Esophagus squamous epithelium (tissue), 5 donors: ENCODE measurements around the gene ZCCHC24. TPM values are rescaled to one million over a fixed set of nuclear protein-coding genes. Genes with fewer than 3 reads are reported as not detected.
"Not testable (repeated sequence)": the region's sequence is repeated elsewhere in the genome, so short reads cannot be mapped to it uniquely, and the experiment has no call there.

Experiments used
- DNase-seq: peaks from one replicate; lab custom pipeline; 2025; lab: John Stamatoyannopoulos, UW
- H3K27ac ChIP-seq, 4 donors: fragments of 200-600 bp; sonication (generic); one replicate each; pipeline ENCODE4 v1.5.1; 2016 to 2019; ENCODE audit warnings: mild to moderate bottlenecking in 1 of 4
- H3K27me3 ChIP-seq, 4 donors: fragments of 200-600 bp; sonication (generic); 1 replicate in 3 of 4; 2 replicates in 1 of 4; pipeline versions ENCODE4 v1.5.1 to v1.6.0; 2017 to 2021; ENCODE audit warnings: antibody characterized with exemption in 1 of 4
- H3K36me3 ChIP-seq, 3 donors: fragments of 200-600 bp; sonication (generic); one replicate each; pipeline ENCODE4 v1.5.1; 2016 to 2019
- H3K4me1 ChIP-seq, 3 donors: fragments of 200-600 bp; sonication (generic); one replicate each; pipeline ENCODE4 v1.5.1; 2017 to 2019
- H3K4me3 ChIP-seq, 4 donors: fragments of 200-600 bp; sonication (generic); 1 replicate in 3 of 4; 2 replicates in 1 of 4; pipeline ENCODE4 v1.5.1; 2016 to 2019; ENCODE audit warnings: mild to moderate bottlenecking in 2 of 4, moderate library complexity in 1 of 4
- H3K9me3 ChIP-seq, 3 donors: fragments of 200-600 bp; sonication (generic); one replicate each; pipeline ENCODE4 v1.5.1; 2016 to 2019
- CTCF ChIP-seq, 6 experiments: fragments of 450-650 bp in 4 of 6; fragments of 200-600 bp in 2 of 6; sonication (generic) in 2 of 6; IDR thresholded peaks; one replicate each; pipeline ENCODE4 v1.5.1; 2016 to 2019; ENCODE audit warnings: antibody characterized with exemption in 6 of 6, mild to moderate bottlenecking in 4 of 6, moderate library complexity in 4 of 6
- POLR2A ChIP-seq, 4 donors: fragments of 450-650 bp; IDR thresholded peaks; one replicate each; pipeline ENCODE4 v1.6.1; 2017; ENCODE audit warnings: antibody characterized with exemption in 4 of 4, mild to moderate bottlenecking in 4 of 4, moderate library complexity in 3 of 4
- WGBS, 2 donors: methylation state at CpG; one replicate each; pipeline ENCODE4 v1.1.5; 2018; 5-methylcytosine and 5-hydroxymethylcytosine counted together
- intact Hi-C: fragments of 100-400 bp; cut with DNase I; formaldehyde crosslinking; loops from one replicate; pipeline ENCODE4 v1.15.0; 2022
- total RNA-seq, 4 donors: library from RNA; depleted of rRNA; stranded (reverse); fragments of >200 nt; gene quantifications; one replicate each; pipeline ENCODE4 v1.1.0, GENCODE V29; 2016
- donor health status: DM: yes; HTN: yes; CAD: no.

Gene ZCCHC24
- total RNA-seq, 4 donors from 2014 or later = 2.2 to 26.1 (median 6.4) TPM

- Histone ChIP-seq H3K27ac (no peak overlapping the region), H3K4me3 (no peak overlapping the region), H3K9me3 (no peaks in the 10 kb centered on the region), H3K27me3 (peaks cover 0 to 4% (median 0%) of the 10 kb centered on the region in 4 donors), H3K36me3 (no peaks in the 10 kb centered on the region), H3K4me1 (peaks cover 9 to 28% (median 13%) of the 10 kb centered on the region in 3 donors)
- no peak for DNase-seq
- TF ChIP-seq POLR2A (IDR thresholded peaks at IDR 0.05) (no peak), CTCF (IDR thresholded peaks at IDR 0.05) (no peak)
- intact Hi-C loops = no loop called here
- 66 to 88% methylated on average over 5 of the region's 5 CpGs for WGBS, 2 donors
These were observed 4.0 kb upstream of the ZCCHC24 start for GRCh38 chr10:79449181-79450146.

- Histone ChIP-seq H3K4me1 (peaks cover 11 to 28% (median 11%) of the 10 kb centered on the region in 3 donors), H3K27me3 (peaks cover 0 to 4% (median 0%) of the 10 kb centered on the region in 4 donors), H3K27ac (no peak overlapping the region), H3K9me3 (no peaks in the 10 kb centered on the region), H3K4me3 (no peak overlapping the region), H3K36me3 (no peaks in the 10 kb centered on the region)
- intact Hi-C loops = no loop called here
- 89% methylated on average over 2 of the region's 2 CpGs for WGBS, 2 donors
- TF ChIP-seq POLR2A (IDR thresholded peaks at IDR 0.05) (no peak), CTCF (IDR thresholded peaks at IDR 0.05) (no peak)
- DNase-seq = no peak
These were observed 3.3 kb upstream of the ZCCHC24 start for GRCh38 chr10:79448732-79449049.

- no peak for DNase-seq
- no peak overlapping the region for H3K4me3 ChIP-seq
- H3K36me3 ChIP-seq = no peaks in the 10 kb centered on the region
- H3K9me3 ChIP-seq = no peaks in the 10 kb centered on the region
- H3K27ac ChIP-seq = no peak overlapping the region
- TF ChIP-seq POLR2A (IDR thresholded peaks at IDR 0.05) (no peak), CTCF (IDR thresholded peaks at IDR 0.05) (no peak)
- H3K27me3 ChIP-seq = peaks cover 0 to 4% (median 0%) of the 10 kb centered on the region in 4 donors
- 84 to 90% methylated on average over 5 of the region's 5 CpGs for WGBS, 2 donors
- H3K4me1 ChIP-seq = peaks cover 17 to 34% (median 17%) of the 10 kb centered on the region in 3 donors
- intact Hi-C loops = no loop called here
These were observed 2.7 kb upstream of the ZCCHC24 start for GRCh38 chr10:79447911-79448731.

GRCh38 chr10:79447249-79447648, 1.8 kb upstream of the ZCCHC24 start:
- H3K27me3 ChIP-seq, intact Hi-C loops, H3K36me3 ChIP-seq, H3K9me3 ChIP-seq, DNase-seq, H3K4me3 ChIP-seq: not testable (repeated sequence)
- 84 to 86% methylated on average over 6 of the region's 6 CpGs for WGBS, 2 donors
- H3K4me1 ChIP-seq = peaks cover 17 to 43% (median 21%) of the 10 kb centered on the region in 3 donors
- H3K27ac ChIP-seq = peak overlapping the region in 2 of 4 donors; percentile 82 to 96

GRCh38 chr10:79446758-79447084, 1.3 kb upstream of the ZCCHC24 start:
- Histone ChIP-seq H3K27me3 (peaks cover 0 to 4% (median 0%) of the 10 kb centered on the region in 4 donors), H3K36me3 (no peaks in the 10 kb centered on the region), H3K27ac (peak overlapping the region; percentile 82 to 98 (median 90)), H3K4me3 (peak overlapping the region; percentile 56 to 93 (median 74)), H3K9me3 (no peaks in the 10 kb centered on the region), H3K4me1 (peaks cover 17 to 48% (median 25%) of the 10 kb centered on the region in 3 donors)
- WGBS, 2 donors = 55 to 72% methylated on average over 6 to 7 of the region's 16 CpGs
- intact Hi-C loops = no loop called here
- no peak for DNase-seq
- TF ChIP-seq POLR2A (IDR thresholded peaks at IDR 0.05) = no peak
- no peak for TF ChIP-seq CTCF (IDR thresholded peaks at IDR 0.05)
